H9 (cell line): ENCODE measurements around the gene EFS. TPM values are rescaled to one million over a fixed set of nuclear protein-coding genes. Genes with fewer than 3 reads are reported as not detected.

Experiments used
- DNase-seq: peaks from one replicate; pipeline ENCODE4 v3.0.0-alpha.2; 2017
- H2AFZ ChIP-seq: one replicate; pipeline ENCODE4 v1.6.1; 2013; ENCODE audit warnings: mild to moderate bottlenecking, low read length, control low read depth, moderate library complexity
- H2AK5ac ChIP-seq: 2 replicates; pipeline ENCODE4 v1.6.1; 2013; ENCODE audit warnings: low read length, control low read depth, mixed read lengths; ENCODE audit not compliant: insufficient read length
- H2BK120ac ChIP-seq: one replicate; pipeline ENCODE4 v1.6.1; 2013; ENCODE audit warnings: low read depth, mild to moderate bottlenecking, low read length, control low read depth, inconsistent platforms; ENCODE audit not compliant: poor library complexity, severe bottlenecking
- H2BK12ac ChIP-seq: 2 replicates; pipeline ENCODE4 v1.6.1; 2013; ENCODE audit warnings: low read length, control low read depth, mixed read lengths, low read depth; ENCODE audit not compliant: insufficient read length
- H2BK15ac ChIP-seq: 2 replicates; pipeline ENCODE4 v1.6.1; 2013; ENCODE audit warnings: low read depth, low read length, control low read depth
- H2BK20ac ChIP-seq: one replicate; pipeline ENCODE4 v1.6.1; 2013; ENCODE audit warnings: low read depth, mild to moderate bottlenecking, low read length, control low read depth, inconsistent platforms; ENCODE audit not compliant: poor library complexity, severe bottlenecking
- H2BK5ac ChIP-seq: 2 replicates; pipeline ENCODE4 v1.6.1; 2013; ENCODE audit warnings: low read length, control low read depth, mixed read lengths; ENCODE audit not compliant: insufficient read length
- H3K14ac ChIP-seq: 2 replicates; pipeline ENCODE4 v1.6.1; 2013; ENCODE audit warnings: low read length, control low read depth; ENCODE audit not compliant: insufficient read depth
- H3K18ac ChIP-seq: 2 replicates; pipeline ENCODE4 v1.6.1; 2013; ENCODE audit warnings: low read depth, mild to moderate bottlenecking, mixed read lengths, low read length, control low read depth; ENCODE audit not compliant: insufficient read length
- H3K23ac ChIP-seq: 2 replicates; pipeline ENCODE4 v1.6.1; 2013; ENCODE audit warnings: low read length, control low read depth, mixed read lengths, low read depth; ENCODE audit not compliant: insufficient read length
- H3K23me2 ChIP-seq: 2 replicates; pipeline ENCODE4 v1.6.1; 2013; ENCODE audit warnings: low read depth, mild to moderate bottlenecking, mixed read lengths, low read length, control low read depth; ENCODE audit not compliant: insufficient read length, poor library complexity, severe bottlenecking
- H3K27ac ChIP-seq: 2 replicates; pipeline ENCODE4 v1.5.1; 2013; ENCODE audit warnings: low read length, control low read depth, mixed read lengths, low read depth; ENCODE audit not compliant: insufficient read length
- H3K27me3 ChIP-seq: 2 replicates; pipeline ENCODE4 v1.6.1; 2013; ENCODE audit warnings: low read length, control low read depth, inconsistent platforms; ENCODE audit not compliant: insufficient read depth
- H3K4ac ChIP-seq: 2 replicates; pipeline ENCODE4 v1.6.1; 2013; ENCODE audit warnings: low read depth, mild to moderate bottlenecking, control low read depth, inconsistent platforms, low read length, moderate library complexity
- H3K4me1 ChIP-seq: 2 replicates; pipeline ENCODE4 v1.6.1; 2013; ENCODE audit warnings: low read length, control low read depth, inconsistent platforms; ENCODE audit not compliant: insufficient read depth
- H3K4me2 ChIP-seq: 2 replicates; pipeline ENCODE4 v1.6.1; 2013; ENCODE audit warnings: low read length, control low read depth, mixed read lengths; ENCODE audit not compliant: insufficient read length, insufficient read depth
- H3K56ac ChIP-seq: 2 replicates; pipeline ENCODE4 v1.6.1; 2013; ENCODE audit warnings: low read depth, mild to moderate bottlenecking, mixed read lengths, low read length, control low read depth; ENCODE audit not compliant: insufficient read length
- H3K79me1 ChIP-seq: 2 replicates; pipeline ENCODE4 v1.6.1; 2013; ENCODE audit warnings: low read depth, mild to moderate bottlenecking, moderate library complexity, low read length, control low read depth, inconsistent platforms; ENCODE audit not compliant: insufficient read depth, poor library complexity, severe bottlenecking
- H3K79me2 ChIP-seq: 2 replicates; pipeline ENCODE4 v1.6.1; 2013; ENCODE audit warnings: low read length, control low read depth, inconsistent platforms; ENCODE audit not compliant: insufficient read depth
- H3K9ac ChIP-seq: 2 replicates; pipeline ENCODE4 v1.6.1; 2013; ENCODE audit warnings: low read length, control low read depth, mixed read lengths; ENCODE audit not compliant: insufficient read length; ENCODE audit errors: extremely low read depth
- H3K9me3 ChIP-seq: one replicate; pipeline ENCODE4 v1.6.1; 2013; ENCODE audit warnings: low read depth, low read length, inconsistent platforms; ENCODE audit not compliant: control insufficient read depth
- H3T11ph ChIP-seq: one replicate; pipeline ENCODE4 v1.6.1; 2013; ENCODE audit warnings: mild to moderate bottlenecking, low read length, control low read depth, inconsistent platforms
- H4K20me1 ChIP-seq: one replicate; pipeline ENCODE4 v1.6.1; 2013; ENCODE audit not compliant: control insufficient read depth, insufficient read length, insufficient read depth
- H4K5ac ChIP-seq: 2 replicates; pipeline ENCODE4 v1.6.1; 2013; ENCODE audit warnings: low read depth, mild to moderate bottlenecking, mixed read lengths, low read length, control low read depth; ENCODE audit not compliant: insufficient read length
- H4K8ac ChIP-seq: replicated peaks from 2 replicates; pipeline ENCODE4 v1.6.1; 2013; ENCODE audit warnings: low read length, control low read depth, mixed read lengths, low read depth; ENCODE audit not compliant: insufficient read length
- H4K91ac ChIP-seq: 2 replicates; pipeline ENCODE4 v1.6.1; 2013; ENCODE audit warnings: low read depth, mild to moderate bottlenecking, moderate library complexity, mixed read lengths, low read length, control low read depth; ENCODE audit not compliant: insufficient read length
- H3K27ac Mint-ChIP-seq, 3 experiments: 2 replicates in 2 of 3; 3 replicates in 1 of 3; pipeline ENCODE4 v1.8.0; 2020 to 2021; ENCODE audit warnings: mixed read lengths in 3 of 3, mild to moderate bottlenecking in 1 of 3, moderate library complexity in 1 of 3
- H3K27me3 Mint-ChIP-seq: 2 replicates; pipeline ENCODE4 v1.8.0; 2021; ENCODE audit warnings: low read depth, mild to moderate bottlenecking, moderate library complexity, mixed read lengths
- H3K36me3 Mint-ChIP-seq, 3 experiments: 2 replicates in 2 of 3; 3 replicates in 1 of 3; pipeline ENCODE4 v1.8.0; 2020 to 2021; ENCODE audit warnings: low read depth in 3 of 3, mixed read lengths in 3 of 3; ENCODE audit not compliant: insufficient read depth in 1 of 3
- H3K4me1 Mint-ChIP-seq, 2 experiments: 2 replicates each; pipeline ENCODE4 v1.8.0; 2020; ENCODE audit warnings: mixed read lengths in 2 of 2
- H3K4me3 Mint-ChIP-seq, 2 experiments: 2 replicates in 1 of 2; 3 replicates in 1 of 2; pipeline ENCODE4 v1.8.0; 2020 to 2021; ENCODE audit warnings: mild to moderate bottlenecking in 2 of 2, mixed read lengths in 2 of 2, moderate library complexity in 1 of 2
- H3K9me3 Mint-ChIP-seq, 2 experiments: 2 replicates in 1 of 2; 3 replicates in 1 of 2; pipeline ENCODE4 v1.8.0; 2020; ENCODE audit warnings: mild to moderate bottlenecking in 2 of 2, mixed read lengths in 2 of 2, moderate library complexity in 1 of 2
- WGBS: extraction: QIAGEN DNeasy Blood & Tissue Kit; methylation state at CpG from one replicate; pipeline ENCODE4 v1.1.7; 2013; ENCODE audit warnings: missing lambda C conversion rate, low lambda C conversion rate, mixed read lengths; ENCODE audit not compliant: insufficient read length; ENCODE audit errors: extremely low coverage; 5-methylcytosine and 5-hydroxymethylcytosine counted together
- total RNA-seq: library from RNA; stranded (reverse); gene quantifications from 2 replicates; pipeline ENCODE4 v1.2.1, GENCODE V29; 2021
- TF ChIP-seq, protein P1 (sequence below): fragments of 200-600 bp; sonication (generic); conservative IDR thresholded peaks from 3 replicates; pipeline ENCODE4 v1.8.0; 2021; ENCODE audit warnings: antibody characterized with exemption, mild to moderate bottlenecking

The EFS gene
- total RNA-seq, 1 experiment from 2014 or later: 32.1 TPM

DNA sequence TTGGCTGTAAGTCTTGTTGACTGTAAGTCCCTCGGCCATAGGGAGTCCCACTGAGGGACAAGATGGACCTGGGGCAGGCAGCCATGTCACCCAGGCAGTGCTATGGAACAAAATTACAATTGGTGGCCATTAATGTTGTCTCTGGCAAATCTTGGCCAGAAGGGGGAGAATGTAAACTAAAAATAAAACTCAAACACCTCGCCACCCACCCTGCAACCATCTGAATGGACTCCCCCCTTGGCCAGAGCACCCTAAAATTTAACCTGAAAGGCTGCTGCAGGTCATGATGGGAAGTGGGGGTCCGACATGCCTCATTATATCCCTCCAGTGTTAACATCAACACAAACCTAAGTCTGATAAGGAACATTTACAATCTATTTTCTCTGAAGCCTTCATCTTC, 20.5 kb downstream of the EFS start:
- H3K27me3 Mint-ChIP-seq: peaks cover 2% of the 10 kb centered on the region
- Histone ChIP-seq H3K23ac (no peak overlapping the region), H3K79me1 (no peaks in the 10 kb centered on the region), H2BK12ac (no peak overlapping the region), H4K20me1 (no peaks in the 10 kb centered on the region), H2BK15ac (no peak overlapping the region), H4K8ac (no peak overlapping the region), H2BK20ac (no peak overlapping the region), H2BK120ac (no peak overlapping the region), H3K4ac (no peak overlapping the region), H2AK5ac (no peak overlapping the region), H3K27me3 (no peaks in the 10 kb centered on the region), H3K18ac (no peak overlapping the region), H3K23me2 (no peaks in the 10 kb centered on the region), H4K91ac (no peak overlapping the region), H4K5ac (no peak overlapping the region), H2BK5ac (no peak overlapping the region), H3K4me2 (no peak overlapping the region), H2AFZ (no peak overlapping the region), H3K4me1 (no peaks in the 10 kb centered on the region; the same call in 1 of the 2 replicates), H3K9me3 (no peaks in the 10 kb centered on the region), H3K79me2 (no peaks in the 10 kb centered on the region), H3K27ac (no peak overlapping the region), H3K9ac (no peak overlapping the region), H3T11ph (no peak overlapping the region), H3K56ac (no peak overlapping the region), H3K14ac (no peak overlapping the region)
- H3K36me3 Mint-ChIP-seq: peaks cover 4 to 24% (median 18%) of the 10 kb centered on the region in 3 experiments; a peak in 6 of 7 replicates
- no CpG with 5 or more reads among the region's 3 CpGs for WGBS
- peaks cover 20 to 22% of the 10 kb centered on the region in 2 experiments for H3K9me3 Mint-ChIP-seq
- TF ChIP-seq, protein P1, sequence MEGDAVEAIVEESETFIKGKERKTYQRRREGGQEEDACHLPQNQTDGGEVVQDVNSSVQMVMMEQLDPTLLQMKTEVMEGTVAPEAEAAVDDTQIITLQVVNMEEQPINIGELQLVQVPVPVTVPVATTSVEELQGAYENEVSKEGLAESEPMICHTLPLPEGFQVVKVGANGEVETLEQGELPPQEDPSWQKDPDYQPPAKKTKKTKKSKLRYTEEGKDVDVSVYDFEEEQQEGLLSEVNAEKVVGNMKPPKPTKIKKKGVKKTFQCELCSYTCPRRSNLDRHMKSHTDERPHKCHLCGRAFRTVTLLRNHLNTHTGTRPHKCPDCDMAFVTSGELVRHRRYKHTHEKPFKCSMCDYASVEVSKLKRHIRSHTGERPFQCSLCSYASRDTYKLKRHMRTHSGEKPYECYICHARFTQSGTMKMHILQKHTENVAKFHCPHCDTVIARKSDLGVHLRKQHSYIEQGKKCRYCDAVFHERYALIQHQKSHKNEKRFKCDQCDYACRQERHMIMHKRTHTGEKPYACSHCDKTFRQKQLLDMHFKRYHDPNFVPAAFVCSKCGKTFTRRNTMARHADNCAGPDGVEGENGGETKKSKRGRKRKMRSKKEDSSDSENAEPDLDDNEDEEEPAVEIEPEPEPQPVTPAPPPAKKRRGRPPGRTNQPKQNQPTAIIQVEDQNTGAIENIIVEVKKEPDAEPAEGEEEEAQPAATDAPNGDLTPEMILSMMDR: 0 out of 3 replicates have a peak, but pooled peaks have one; percentile 22
- DNase-seq: no peak
- peaks cover 18 to 19% of the 10 kb centered on the region in 2 experiments for H3K4me1 Mint-ChIP-seq
- no peak overlapping the region; a peak in 1 of 5 replicates for H3K4me3 Mint-ChIP-seq
- H3K27ac Mint-ChIP-seq: no peak overlapping the region; a peak in 1 of 7 replicates
